ENCODE data around the gene OR6N1.

DNA sequence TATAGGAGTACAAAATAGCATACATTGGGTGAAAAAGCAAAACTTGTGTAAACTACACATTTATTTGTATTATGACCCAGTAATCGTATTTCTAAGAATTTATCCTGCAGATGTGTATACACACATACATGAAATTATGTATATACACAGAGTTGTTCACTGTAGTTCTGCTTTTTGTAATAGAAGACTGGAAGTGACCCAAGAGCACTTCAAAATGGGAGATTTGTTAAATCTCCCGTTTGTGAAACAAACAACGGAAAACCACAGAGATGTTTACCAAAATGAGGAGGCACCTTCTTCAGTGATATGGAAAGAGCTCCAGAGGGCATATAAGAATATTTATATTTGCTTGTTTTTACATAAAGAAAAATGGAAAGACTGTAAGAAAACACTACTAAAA, 41.2 kb upstream of the OR6N1 start:
- TF ChIP-seq, protein P1, sequence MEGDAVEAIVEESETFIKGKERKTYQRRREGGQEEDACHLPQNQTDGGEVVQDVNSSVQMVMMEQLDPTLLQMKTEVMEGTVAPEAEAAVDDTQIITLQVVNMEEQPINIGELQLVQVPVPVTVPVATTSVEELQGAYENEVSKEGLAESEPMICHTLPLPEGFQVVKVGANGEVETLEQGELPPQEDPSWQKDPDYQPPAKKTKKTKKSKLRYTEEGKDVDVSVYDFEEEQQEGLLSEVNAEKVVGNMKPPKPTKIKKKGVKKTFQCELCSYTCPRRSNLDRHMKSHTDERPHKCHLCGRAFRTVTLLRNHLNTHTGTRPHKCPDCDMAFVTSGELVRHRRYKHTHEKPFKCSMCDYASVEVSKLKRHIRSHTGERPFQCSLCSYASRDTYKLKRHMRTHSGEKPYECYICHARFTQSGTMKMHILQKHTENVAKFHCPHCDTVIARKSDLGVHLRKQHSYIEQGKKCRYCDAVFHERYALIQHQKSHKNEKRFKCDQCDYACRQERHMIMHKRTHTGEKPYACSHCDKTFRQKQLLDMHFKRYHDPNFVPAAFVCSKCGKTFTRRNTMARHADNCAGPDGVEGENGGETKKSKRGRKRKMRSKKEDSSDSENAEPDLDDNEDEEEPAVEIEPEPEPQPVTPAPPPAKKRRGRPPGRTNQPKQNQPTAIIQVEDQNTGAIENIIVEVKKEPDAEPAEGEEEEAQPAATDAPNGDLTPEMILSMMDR (IDR thresholded peaks at IDR 0.05; ENCODE audit: low read length): no peak
- TF ChIP-seq EZH2 (IDR thresholded peaks at IDR 0.05; ENCODE audit: borderline replicate concordance, low read length): no peak
